ENCODE data around the gene IFI16.
A peak's percentile ranks its signal among the peaks of the same experiment; 100 is the strongest.
"Not testable (repeated sequence)": the region's sequence is repeated elsewhere in the genome, so short reads cannot be mapped to it uniquely, and the experiment has no call there.

IFI16 gene

GRCh38 chr1:159067699-159068621 is 58.3 kb downstream of the IFI16 start:
- DNase-seq = no peak

- no peak for DNase-seq
These were observed 59.2 kb downstream of the IFI16 start for GRCh38 chr1:159068886-159069285.

GRCh38 chr1:159071970-159072582 is 62.4 kb downstream of the IFI16 start:
- peak; percentile 54 for DNase-seq

- DNase-seq = no peak
These were observed 66.9 kb downstream of the IFI16 start, which contains the start of gene AIM2 for GRCh38 chr1:159076438-159077119. AIM2 (minus strand) TSS chr1:159076766; CDS start chr1:159073499, 3,267 bp downstream.

- DNase-seq = no peak
These were observed 67.6 kb downstream of the IFI16 start for GRCh38 chr1:159077120-159077961.

GRCh38 chr1:159079525-159079924 is 69.8 kb downstream of the IFI16 start:
- DNase-seq = no peak

GRCh38 chr1:159081626-159082025 is 71.9 kb downstream of the IFI16 start:
- DNase-seq = no peak

GRCh38 chr1:159083013-159083412 is 73.3 kb downstream of the IFI16 start:
- DNase-seq = no peak

GRCh38 chr1:159084152-159084551 is 74.4 kb downstream of the IFI16 start:
- no peak for DNase-seq

- DNase-seq = no peak
These were observed 75.2 kb downstream of the IFI16 start for GRCh38 chr1:159084867-159085266.

GRCh38 chr1:159088050-159088449 is 78.3 kb downstream of the IFI16 start:
- peak; percentile 37 for DNase-seq

GRCh38 chr1:159088546-159089183 is 79.0 kb downstream of the IFI16 start:
- DNase-seq = no peak

- DNase-seq = no peak
These were observed 79.6 kb downstream of the IFI16 start for GRCh38 chr1:159089184-159089791.

GRCh38 chr1:159090286-159091179 is 80.8 kb downstream of the IFI16 start:
- no peak for DNase-seq

GRCh38 chr1:159091180-159091560 is 81.5 kb downstream of the IFI16 start:
- no peak for DNase-seq

GRCh38 chr1:159091607-159092031 is 81.9 kb downstream of the IFI16 start:
- no peak for DNase-seq

GRCh38 chr1:159092036-159092760 is 82.5 kb downstream of the IFI16 start:
- no peak for DNase-seq

- DNase-seq = no peak
These were observed 88.9 kb downstream of the IFI16 start for GRCh38 chr1:159098596-159098995.

GRCh38 chr1:159100589-159100988 is 90.9 kb downstream of the IFI16 start:
- DNase-seq = no peak

- DNase-seq = not testable (repeated sequence)
These were observed 93.3 kb downstream of the IFI16 start for GRCh38 chr1:159103021-159103420.
